ENCODE measurements around the gene CORO2B.

The CORO2B gene

DNA sequence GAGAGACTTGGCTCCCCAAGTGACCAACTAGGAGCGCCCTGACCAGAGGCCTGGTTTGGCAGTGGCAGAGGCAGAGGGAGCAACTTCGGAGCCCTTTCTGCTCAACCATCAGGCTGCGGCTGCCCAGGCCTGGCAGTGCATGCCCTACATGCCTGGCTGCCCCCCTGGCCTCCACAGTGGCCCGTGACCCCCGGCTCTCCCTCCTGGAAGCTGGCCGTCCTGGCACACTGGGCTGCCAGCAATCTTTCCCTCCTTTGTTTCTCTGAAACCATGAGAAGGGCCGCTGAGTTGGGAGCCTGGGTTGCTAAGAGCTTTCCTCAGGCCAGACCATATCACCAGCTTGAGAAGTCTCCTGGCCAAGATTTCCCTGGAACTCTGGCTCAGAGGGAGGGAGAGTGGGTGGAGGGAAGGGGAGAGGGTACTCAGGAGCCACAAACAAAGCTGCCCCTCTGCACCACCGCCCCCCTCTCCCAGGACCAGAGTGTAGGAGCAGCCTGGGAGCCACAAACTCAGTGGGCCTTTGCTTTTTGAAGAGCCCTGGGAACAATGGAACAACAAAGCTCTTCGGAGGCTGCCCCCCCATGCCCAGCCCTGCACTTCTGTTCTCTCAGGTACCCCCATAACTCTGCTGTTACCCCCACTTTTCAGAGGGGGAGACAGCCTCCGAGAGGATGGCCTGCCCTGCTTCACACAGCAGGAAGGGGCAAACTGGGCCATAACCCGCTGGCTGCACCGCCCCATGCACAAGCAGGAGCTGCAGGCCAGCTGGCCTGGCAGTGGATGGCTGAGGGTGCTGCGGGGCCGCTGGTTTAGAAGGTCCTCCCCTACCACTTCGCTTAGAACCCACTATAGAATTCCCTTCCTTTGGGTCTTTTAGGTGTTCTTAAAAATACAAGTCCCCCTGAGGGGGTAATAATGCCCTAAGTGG is 11.3 kb downstream of the CORO2B start:
- no peak overlapping the region for H3K4me3 ChIP-seq (ENCODE audit: low read depth, low read length)

DNA sequence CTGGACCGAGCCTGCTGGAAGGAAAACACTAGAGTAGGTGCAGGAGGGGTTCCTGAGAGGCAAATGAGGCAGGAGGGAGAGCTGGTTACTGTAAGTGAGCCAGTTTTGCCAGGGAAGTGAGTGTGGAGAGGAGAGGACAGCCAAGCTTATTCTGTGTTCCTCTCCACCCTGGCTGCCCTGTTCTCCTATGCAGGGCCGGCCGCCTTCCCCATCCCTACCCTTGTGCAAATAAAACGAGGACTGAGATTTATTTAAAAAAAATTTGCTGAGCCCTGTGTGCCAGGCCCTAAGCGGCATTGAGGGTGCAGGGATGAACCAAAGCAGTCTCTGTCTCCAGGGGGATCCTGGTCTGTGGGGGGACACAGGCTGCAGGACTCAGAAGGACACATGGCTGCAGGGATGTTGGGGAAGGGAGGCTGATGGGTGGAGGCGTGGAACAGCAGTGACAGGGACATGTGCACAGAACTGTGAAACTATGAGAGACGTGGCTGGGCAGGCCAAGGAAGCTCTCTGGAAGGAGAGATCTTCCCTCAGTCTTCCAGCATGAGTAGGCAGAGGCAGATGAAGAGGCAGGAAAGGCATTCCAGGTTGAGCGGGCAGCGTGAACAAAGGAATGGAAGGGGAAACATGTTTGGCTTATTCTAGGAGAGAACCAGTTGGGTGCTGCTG is 12.1 kb downstream of the CORO2B start:
- no peak overlapping the region for H3K4me3 ChIP-seq (ENCODE audit: low read depth, low read length)

DNA sequence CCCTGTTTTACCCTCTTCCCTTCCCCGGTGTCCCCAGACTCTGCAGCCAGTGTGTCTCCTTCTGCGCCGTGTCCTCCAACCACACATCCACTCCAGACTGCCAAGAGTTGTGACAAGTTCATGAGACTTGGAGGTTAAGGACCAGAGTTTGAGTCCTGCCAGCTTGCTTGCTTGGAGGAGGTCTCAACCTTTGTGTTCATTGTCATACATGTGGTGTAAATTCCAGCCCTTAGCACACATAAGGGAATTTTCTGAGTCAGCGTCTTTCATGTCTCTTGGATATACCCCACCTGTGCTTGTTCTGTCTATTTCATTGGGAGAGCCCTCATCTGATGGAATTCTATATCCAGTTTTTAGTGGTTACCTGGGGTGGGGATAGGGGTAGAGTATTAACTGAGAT is 13.3 kb downstream of the CORO2B start:
- no peak overlapping the region for H3K4me3 ChIP-seq (ENCODE audit: low read depth, low read length)

DNA sequence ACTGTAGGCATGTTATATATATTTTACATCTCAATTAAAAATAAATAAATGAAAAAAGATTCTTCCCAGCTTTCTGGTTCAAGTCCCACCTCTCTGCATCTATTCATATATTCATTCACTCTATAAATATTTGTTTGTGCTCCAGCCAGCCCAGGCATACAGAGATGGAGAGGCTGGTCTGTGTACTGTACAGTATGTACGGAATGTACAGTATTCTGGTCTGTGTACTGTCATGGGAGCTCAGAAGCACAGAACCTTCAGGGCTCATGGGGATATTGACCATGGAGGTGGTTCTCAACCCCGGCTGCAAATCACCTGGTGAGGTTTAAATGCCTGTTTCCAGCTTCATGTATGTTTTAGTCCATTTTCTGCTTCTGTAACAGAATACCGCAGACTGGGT is 13.8 kb downstream of the CORO2B start:
- H3K4me3 ChIP-seq (ENCODE audit: low read depth, low read length) = no peak overlapping the region

DNA sequence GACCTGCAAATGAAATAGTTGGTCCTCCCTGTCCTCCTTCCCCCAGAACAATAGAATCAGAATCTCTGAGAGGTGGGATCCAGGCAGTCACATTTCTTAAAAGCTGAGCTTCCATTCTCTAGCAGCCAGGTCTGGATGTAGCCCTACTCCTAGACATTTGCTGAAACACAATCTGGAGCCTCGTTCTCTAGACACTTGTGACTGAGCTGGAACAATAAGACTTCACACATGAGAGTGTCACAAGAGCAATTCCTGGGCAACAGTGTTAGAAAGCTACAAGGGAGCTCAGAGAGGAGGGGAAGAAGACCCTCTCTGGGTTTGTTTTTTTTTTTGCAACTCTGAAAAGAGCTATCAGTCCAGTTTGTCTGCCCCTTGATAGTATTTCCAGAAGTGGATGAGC is 14.5 kb downstream of the CORO2B start:
- no peak overlapping the region for H3K4me3 ChIP-seq (ENCODE audit: low read depth, low read length)

DNA sequence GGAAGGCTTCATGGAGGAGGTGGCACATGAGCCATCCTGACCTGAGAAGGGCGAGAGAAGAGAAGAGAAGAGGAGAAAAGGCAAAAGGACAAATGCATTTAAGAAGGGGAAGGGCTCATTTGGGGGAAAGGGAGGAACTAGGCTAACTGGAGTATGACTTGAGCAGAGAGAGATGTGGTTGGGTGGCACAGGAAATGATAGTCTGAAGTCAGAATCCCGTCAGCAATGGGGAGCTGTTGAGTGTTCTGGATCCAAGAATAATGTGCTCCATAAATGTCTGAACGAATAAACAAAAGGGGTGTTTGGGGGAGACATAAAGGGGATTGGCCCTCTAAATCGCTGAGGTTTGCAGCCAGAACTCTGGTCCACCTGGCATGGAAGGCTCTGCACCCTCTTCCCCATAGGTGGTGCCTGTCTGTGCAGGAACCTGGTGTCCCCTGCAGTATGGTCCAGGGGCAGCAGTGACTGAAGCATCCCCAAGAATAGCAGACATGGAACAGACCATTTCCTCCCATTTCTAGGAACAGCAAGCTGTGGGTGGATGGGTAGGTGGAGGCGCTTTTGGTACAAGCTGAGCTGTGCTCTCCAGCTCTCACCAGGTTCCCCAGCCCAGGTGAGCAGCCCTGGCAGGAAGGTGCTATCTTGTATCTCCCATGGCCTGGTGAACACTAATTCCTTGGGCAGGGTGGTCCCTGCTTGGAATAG is 15.2 kb downstream of the CORO2B start:
- H3K4me3 ChIP-seq (ENCODE audit: low read depth, low read length) = no peak overlapping the region

DNA sequence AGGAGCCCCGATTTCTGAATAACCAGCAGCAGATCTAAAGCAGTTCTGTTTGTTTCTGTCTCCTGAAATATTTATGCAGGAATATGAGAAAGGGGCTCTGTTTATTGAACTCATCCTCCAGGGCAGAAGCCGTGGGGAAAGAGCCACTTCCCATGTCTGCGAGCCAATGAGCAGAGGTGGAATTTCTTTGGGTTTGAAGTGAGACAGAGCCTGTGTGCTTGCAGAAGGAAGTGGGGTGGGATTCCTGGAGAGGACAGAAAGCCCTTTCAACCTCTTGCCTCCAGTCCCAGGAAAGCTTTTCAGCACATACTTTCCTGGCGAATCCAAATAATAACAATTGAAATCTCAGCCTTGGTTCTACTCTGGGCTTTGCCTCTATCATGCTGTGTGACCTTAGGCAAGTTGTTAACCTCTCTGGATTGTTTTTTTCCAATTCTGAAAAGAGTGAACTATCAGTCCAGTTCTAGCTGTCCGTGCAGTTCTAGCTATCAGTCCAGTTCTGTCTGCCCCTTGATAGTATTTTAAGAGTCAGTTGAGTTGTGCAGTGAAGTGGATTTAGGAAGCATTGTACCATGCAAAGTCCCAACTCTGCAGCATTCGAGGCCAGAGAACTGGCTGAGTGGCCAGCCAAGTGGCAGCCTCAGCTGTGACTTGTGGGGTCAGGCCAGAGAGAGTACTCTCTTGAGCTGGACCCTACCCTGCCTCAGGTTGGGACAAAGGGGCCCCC is 15.9 kb downstream of the CORO2B start:
- H3K4me3 ChIP-seq (ENCODE audit: low read depth, low read length) = no peak overlapping the region

DNA sequence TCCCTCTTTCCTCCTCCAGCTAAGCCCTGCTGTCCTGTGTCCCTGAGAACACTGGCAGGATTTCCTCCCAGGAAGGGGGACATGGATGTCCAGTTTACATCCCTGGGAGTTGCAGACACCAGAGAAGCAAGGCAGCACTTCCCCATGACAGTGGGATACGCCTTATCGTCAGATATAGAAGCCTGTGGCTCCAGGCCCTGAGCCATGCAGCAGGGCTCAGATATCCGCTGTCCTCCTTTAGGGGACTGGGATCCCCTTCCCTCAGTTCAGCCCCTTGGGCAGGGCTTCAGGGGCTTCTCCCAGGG is 16.4 kb downstream of the CORO2B start:
- no peak overlapping the region for H3K4me3 ChIP-seq (ENCODE audit: low read depth, low read length)

DNA sequence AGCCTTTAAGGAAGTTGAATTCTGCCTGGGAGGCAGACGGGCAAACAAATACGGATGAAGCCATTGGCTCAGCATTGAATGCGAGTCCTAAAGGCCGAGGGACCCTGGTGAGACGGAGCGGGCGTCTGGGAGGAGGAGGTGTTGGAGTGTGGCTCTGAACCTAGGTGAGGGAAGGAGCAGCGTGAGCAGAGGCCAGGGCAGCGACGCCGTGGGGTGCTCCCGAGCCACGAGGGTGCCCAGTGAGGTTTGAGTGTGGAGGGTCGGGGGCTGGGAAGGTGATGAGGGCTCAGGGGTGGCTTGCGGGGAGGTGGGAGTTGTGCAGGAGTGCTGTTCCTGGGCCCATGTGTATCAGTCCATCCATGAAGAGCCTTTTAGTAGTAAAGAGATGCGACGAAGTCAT is 17.0 kb downstream of the CORO2B start:
- no peak overlapping the region for H3K4me3 ChIP-seq (ENCODE audit: low read depth, low read length)

DNA sequence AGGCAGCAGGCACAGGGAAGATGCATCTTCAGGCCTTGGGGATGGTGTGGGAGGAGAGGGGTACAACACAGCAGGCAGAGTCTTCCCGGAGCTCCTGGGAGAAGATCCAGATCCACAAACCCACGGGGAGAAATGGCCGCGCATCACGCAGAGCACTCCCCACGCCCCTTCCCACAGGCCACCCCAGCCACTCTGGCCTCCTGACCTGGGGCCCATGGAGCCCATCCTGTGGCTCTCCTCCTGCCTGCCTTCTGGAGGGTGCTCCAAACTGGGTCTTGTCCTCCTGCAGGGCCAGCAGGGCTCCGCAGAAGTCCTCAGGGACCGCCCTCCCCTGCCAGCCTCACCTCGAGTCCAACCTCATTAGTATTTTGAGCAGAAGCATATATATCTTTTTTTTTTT is 17.9 kb downstream of the CORO2B start:
- no peak overlapping the region for H3K4me3 ChIP-seq (ENCODE audit: low read depth, low read length)

DNA sequence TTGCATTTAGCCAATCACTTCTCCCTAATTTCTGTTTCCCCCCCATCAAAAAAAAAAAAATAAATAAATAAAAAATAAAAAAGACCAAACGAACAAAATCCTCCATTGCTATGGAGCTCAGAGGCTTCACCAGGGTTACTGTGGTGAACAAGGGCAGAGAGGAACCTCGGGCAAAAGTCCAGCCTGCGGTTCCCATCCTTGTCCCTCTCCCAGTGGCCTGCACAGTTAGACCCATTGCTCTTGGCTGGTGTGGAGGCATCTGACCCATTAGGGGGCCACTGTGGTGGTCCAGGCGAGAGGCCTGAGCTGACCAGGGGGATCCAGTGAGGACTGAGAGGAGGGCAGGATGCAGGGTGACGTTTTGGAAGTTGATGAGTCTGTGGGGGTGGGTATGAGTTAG is 18.8 kb downstream of the CORO2B start:
- H3K4me3 ChIP-seq (ENCODE audit: low read depth, low read length) = no peak overlapping the region

DNA sequence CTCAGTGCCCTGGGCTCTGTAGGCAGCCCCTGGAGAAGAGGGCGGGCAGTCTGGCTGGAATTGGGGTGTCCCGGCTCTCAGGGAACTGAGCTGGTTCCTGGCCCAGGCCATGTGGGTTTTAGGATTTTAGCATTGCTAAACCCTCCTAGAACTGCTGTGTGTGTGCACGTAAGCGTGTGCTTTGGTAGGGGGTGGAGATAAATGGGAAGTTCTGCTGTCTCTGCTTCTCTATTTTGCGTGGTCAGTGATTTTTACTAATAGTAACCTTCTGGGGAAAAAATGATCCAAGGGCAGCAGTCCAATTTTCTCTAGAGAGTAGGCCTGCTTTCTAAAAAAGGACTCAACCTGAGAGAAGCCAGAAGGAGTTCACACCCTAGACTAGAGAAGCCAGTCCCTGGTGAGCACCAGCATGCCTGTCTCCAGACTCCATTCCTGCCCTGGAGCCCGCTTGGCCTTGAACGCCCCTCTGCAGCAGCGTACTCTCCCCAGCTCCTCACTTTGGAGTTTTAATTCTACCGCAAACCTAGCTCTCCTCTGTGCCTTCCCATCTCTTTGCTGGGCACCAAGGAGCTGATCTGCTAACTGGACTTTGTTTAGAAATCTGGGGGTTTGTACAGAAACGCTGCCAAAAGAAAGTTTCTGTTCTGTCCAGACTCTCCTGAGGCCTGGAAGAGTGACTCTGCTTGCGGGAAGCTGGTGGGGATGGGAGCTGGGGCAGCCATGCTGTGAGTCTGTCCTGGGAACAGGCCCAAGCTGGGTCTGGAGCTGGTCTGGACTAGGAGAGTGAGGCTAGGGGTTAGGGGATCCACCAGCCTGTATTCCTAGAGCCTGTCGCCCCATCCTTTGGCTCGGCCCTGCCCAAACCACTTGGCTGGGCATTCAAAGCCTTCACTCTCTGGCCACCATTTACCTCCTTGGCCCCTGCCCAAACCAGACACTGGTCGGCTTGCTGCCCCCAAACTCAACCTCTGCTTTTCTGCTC is 19.7 kb downstream of the CORO2B start:
- no peak overlapping the region for H3K4me3 ChIP-seq (ENCODE audit: low read depth, low read length)

DNA sequence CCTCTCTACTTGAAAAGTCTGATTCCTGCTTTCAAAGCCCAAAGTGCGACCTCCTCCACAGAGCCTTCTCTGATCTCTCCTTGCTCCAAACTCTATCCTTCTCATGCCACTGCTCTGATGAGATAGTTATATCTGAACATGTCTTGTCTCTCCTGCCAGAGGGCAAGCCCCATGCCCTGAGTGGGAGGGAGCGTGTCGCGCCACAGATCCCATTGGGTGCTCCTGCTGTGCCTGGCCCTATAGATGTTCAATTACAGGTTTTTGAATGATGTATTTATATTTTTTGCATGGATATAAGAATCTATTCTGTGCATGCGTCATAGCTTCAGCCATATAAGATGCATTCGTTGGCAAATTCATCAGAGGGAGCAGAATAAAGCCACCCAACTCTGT is 20.4 kb downstream of the CORO2B start:
- H3K4me3 ChIP-seq (ENCODE audit: low read depth, low read length) = no peak overlapping the region

DNA sequence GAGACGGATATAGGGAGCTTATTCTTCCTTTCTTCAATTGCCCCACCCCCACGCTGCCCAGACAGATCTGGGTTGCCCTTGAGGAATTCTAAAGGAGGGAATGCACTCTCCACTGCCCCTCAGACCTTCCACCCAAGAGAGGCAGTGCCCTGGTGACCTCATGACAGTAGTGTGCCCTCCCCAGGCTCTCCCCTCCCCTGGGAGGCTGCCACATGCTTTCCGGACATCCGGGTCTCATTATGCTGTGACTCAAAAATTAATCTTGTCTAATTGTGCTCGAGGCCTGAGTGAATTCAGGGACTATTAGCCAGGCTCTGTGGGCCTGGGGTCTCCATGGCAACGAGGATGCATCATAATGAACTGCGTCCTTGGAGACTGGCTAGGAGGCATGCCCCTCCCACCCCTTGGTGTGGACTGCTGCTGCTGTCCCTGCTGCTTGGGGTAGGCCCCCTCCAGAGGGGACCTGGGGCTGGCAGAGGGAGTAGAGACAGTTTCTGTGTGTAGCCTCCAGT is 20.8 kb downstream of the CORO2B start:
- no peak overlapping the region for H3K4me3 ChIP-seq (ENCODE audit: low read depth, low read length)

DNA sequence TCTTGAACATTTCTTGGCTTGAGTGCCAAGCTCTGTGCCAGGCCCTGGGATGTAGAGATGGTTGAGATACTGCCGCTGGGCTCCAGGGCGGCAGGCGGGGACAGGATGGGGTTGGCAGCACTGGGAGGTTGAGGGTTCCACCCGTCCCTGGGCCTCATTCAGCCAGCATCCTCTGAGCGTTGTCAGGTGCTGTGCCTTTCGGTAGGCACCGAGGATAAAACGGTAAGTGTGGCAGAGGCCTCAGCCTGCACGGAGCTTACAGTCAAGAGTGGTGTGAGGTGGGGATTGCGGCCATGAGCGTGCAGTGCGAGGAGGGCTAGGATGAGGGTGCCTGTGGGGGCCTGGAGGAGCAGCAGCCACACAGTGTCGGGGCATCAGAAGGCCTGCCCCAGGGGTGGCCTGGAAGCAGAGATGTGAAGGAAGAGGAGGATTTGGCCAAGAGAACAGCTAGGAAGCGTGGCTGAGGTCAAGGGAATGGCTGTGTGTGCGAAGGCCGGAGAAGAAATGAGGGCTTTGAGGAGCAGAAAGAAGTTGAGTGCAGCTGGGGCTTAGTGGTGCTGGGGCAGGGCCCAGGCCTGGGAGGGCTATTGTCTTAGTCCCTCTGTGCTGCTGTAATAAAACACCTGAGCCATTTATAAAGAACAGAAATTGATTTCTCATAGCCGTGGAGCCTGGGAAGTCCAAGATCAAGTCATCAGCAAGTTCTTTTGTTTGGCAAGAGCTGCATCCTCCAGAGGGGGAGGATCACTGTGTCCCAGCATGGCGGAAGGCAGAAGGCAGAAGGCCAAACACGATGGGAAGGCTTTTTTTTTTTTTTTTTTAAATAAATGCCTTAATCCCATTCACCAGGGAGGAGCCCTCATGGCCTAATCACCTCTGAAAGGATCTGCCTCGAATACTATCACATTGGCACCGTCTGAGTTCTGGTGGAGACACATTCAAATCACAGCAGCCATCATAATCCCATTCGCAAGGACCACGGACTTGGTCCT is 22.7 kb downstream of the CORO2B start:
- H3K4me3 ChIP-seq (ENCODE audit: low read depth, low read length) = no peak overlapping the region

DNA sequence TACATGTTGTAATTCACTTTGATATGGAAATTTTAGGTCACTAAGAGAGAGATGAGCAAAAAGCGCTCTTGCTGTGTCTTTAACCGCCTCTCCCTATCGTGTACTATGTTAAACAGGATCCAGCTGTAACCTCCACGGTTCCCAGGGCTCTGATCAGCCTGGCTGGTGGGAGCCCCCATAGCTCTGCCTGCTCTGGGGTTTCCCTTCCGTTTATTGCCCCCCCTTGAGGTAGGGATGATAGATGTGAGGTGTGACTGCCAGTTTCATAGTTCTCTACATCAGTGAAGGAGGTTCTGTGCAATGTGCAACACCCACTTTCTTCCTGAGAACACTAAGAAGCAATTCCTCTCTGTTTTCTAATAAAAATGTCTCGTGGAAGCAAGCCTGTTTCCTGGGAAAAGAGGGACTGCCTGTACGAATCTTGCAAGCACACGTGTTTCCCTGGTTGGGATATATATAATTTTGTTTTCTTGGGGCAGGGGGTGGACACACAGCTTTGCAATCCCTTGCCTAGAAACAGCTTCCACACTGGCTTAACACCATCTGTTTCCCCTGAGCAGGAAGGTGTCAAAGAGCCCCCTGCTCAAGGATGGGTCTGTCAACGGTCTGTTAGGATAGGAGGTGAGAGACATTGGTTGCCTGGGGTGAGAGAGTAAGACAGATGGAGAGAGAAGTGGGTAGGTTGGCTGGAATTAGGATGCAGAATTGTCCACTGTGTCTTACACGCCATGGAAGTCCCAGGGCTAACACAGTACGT is 23.8 kb downstream of the CORO2B start:
- no peak overlapping the region for H3K4me3 ChIP-seq (ENCODE audit: low read depth, low read length)

DNA sequence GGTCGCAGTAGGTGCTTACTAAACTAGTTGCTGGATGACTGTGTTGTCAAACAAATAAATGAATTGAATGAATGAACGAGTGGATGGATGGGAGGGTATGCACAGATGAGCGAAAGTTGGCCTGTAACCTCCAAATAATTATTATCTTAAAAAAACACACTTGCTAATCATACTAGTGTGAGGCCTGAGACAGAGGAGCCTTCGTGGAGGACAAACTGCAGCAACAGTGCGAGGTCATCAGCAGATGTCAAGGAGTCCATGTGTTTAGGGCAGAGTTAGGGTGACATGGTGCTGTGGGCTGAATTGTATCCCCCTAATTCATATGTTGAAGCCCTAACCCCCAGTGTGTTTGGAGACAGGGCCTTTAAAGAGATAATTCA is 24.4 kb downstream of the CORO2B start:
- no peak overlapping the region for H3K4me3 ChIP-seq (ENCODE audit: low read depth, low read length)

DNA sequence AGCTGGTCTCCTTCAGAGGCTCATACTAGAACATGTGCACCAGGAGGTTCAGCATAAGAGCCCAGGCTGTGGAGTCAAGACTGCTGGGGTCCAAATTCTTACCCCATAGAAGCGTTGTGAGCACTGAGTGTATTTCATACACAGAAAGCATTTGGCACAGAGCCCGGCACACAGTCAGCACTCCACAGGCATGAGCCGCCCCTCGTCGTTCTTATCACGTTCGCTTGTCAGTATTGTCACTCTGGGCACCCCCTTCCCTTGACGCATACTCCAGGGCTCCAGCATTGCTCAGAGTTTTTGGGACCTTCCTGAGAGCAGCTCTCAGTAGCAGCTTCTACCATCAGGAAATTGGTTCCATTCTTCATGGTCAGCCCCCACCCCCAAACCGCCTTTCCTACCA is 25.2 kb downstream of the CORO2B start:
- H3K4me3 ChIP-seq (ENCODE audit: low read depth, low read length) = no peak overlapping the region
